Heart left ventricle (tissue), 16 donors: Measurements from ENCODE around the gene RNF183. TPM values are rescaled to one million over a fixed set of nuclear protein-coding genes. Genes with fewer than 3 reads are reported as not detected.

Source experiments
- ATAC-seq, 4 donors: fragments of 200-7000 bp; cut with Tn5 transposase; one replicate each; pipeline ENCODE4 v1.9.1; 2020 to 2022; ENCODE audit warnings: moderate library complexity in 4 of 4, mild to moderate bottlenecking in 3 of 4, moderate number of reproducible peaks in 1 of 4
- DNase-seq, 5 donors: peaks; one replicate each; pipeline ENCODE4 v3.0.0-alpha.2; 2020
- H3K27ac ChIP-seq, 12 donors: fragments of 200-600 bp; sonication (generic) in 4 of 12; one replicate each; pipeline versions ENCODE4 v1.5.0 to v1.8.0; 2016 to 2022; ENCODE audit warnings: mild to moderate bottlenecking in 2 of 12
- H3K27me3 ChIP-seq, 9 donors: fragments of 200-600 bp; sonication (generic) in 2 of 9; one replicate each; pipeline versions ENCODE4 v1.5.1 to v1.8.0; 2016 to 2022; ENCODE audit warnings: mild to moderate bottlenecking in 3 of 9
- H3K36me3 ChIP-seq, 9 donors: fragments of 200-600 bp; sonication (generic) in 2 of 9; one replicate each; pipeline versions ENCODE4 v1.5.0 to v1.8.0; 2018 to 2022; ENCODE audit warnings: mild to moderate bottlenecking in 2 of 9
- H3K4me1 ChIP-seq, 12 donors: fragments of 200-600 bp; sonication (generic) in 4 of 12; one replicate each; pipeline versions ENCODE4 v1.5.0 to v1.8.0; 2016 to 2022; ENCODE audit warnings: mild to moderate bottlenecking in 3 of 12
- H3K4me3 ChIP-seq, 12 donors: fragments of 200-600 bp; sonication (generic) in 4 of 12; one replicate each; pipeline versions ENCODE4 v1.5.0 to v1.8.0; 2017 to 2022; ENCODE audit warnings: mild to moderate bottlenecking in 9 of 12, moderate library complexity in 4 of 12
- H3K9me3 ChIP-seq, 12 donors: fragments of 200-600 bp; sonication (generic) in 4 of 12; one replicate each; pipeline versions ENCODE4 v1.5.0 to v1.8.0; 2016 to 2022; ENCODE audit warnings: mild to moderate bottlenecking in 1 of 12
- CTCF ChIP-seq, 12 donors: fragments of 200-600 bp; sonication (generic) in 4 of 12; IDR thresholded peaks; one replicate each; pipeline versions ENCODE4 v1.5.0 to v1.8.0; 2018 to 2022; ENCODE audit warnings: antibody characterized with exemption in 12 of 12, mild to moderate bottlenecking in 5 of 12
- POLR2A ChIP-seq, 2 donors: fragments of 450-650 bp; IDR thresholded peaks; one replicate each; pipeline ENCODE4 v1.6.1; 2017; ENCODE audit warnings: antibody characterized with exemption in 2 of 2, mild to moderate bottlenecking in 2 of 2, moderate library complexity in 2 of 2
- WGBS, 4 donors: extraction: QIAGEN DNeasy Blood & Tissue Kit in 2 of 4; methylation state at CpG; one replicate each; pipeline versions ENCODE4 v1.1.5 to v1.1.7; 2013 to 2018; 5-methylcytosine and 5-hydroxymethylcytosine counted together
- intact Hi-C, 10 donors: fragments of 100-400 bp; cut with DNase I; formaldehyde crosslinking; loops; one replicate each; pipeline versions ENCODE4 v1.11.1 to v1.14.2; 2022
- long read RNA-seq, 3 donors: library from polyadenylated mRNA; unstranded; transcript quantifications; one replicate each; pipeline ENCODE4 v2.0.0, GENCODE V29; 2020 to 2021
- polyA plus RNA-seq, 2 donors: library from polyadenylated mRNA; stranded (reverse); fragments of 200-250 nt; gene quantifications; one replicate each; pipeline ENCODE4 v1.2.3, GENCODE V29; 2013
- total RNA-seq, 9 donors: library from RNA; depleted of rRNA in 2 of 9; stranded (reverse); fragments of >200 nt in 2 of 9; fragmentation: NEBNext Ultra II Directional in 3 of 9; extraction: Animal tissue kit (Norgen Biotek cat#: 25700) in 3 of 9; gene quantifications; one replicate each; pipeline versions ENCODE4 v1.1.0 to v1.2.4, GENCODE V29; 2016 to 2023
- donor health status: ischemic (EF 13 %, LVEDD 7.1; RV severe dilation, severe dysfunction).
- donor health status: healthy with polysubstance abuse.
- donor health status: DM: no; HTN: yes; CAD: no.
- donor health status: DM: no; HTN: no; CAD: no.
- donor health status: ischemic (EF 25% LVEDD 6.9; RV normal size, moderate dysfunction).
- donor health status: ischemic (EF 25% LVEDD 5.7; RV mildly dilated, moderate dysfunction).
- donor health status: healthy.
- donor health status: DM: yes; HTN: yes; CAD: no.
- donor health status: ischemic (EF 35%, LVEDD 5.7; RV mildly dilated, moderate dysfunction).
- donor health status: nonischemic (EF 11% LVEDD 7.7; RV severe dilation, severe dysfunction).
- donor health status: DM: yes; HTN: yes; CAD: no.
- donor health status: PGD.
- donor health status: ischemic (EF 29% LVEDD 5.4; RV normal size, mild dysfunction).
- donor health status: nonischemic (EF 23%, LVEDD 6.1; RV moderate dilation, normal function).

RNF183 gene
- total RNA-seq (not detected), polyA plus RNA-seq (under 1 TPM in 1 of 2 donors, not detected in 1; 0.04 TPM)
- long read RNA-seq, donor 1 = 0 reads
- long read RNA-seq, donor 2 = 0 reads
- long read RNA-seq, donor 3 = 0 reads

- intact Hi-C loops = loop anchor here in 2 of 10 donors (10.0 kb wide), 2 partner anchors 292 to 352 kb away; no protein-coding TSS in a partner anchor
- Histone ChIP-seq H3K4me1 (peaks cover 0 to 9% (median 0%) of the 10 kb centered on the region in 12 donors), H3K27ac (no peak within 1 kb of the TSS), H3K27me3 (no peaks in the 10 kb centered on the region), H3K36me3 (no peaks in the 10 kb centered on the region), H3K9me3 (no peaks in the 10 kb centered on the region), H3K4me3 (no peak within 1 kb of the TSS)
- ATAC-seq (no peak), DNase-seq (no peak)
- 81 to 85% (median 84%) methylated on average over 25 of the region's 25 CpGs for WGBS, 4 donors
- TF ChIP-seq CTCF (IDR thresholded peaks at IDR 0.05) (no peak), POLR2A (IDR thresholded peaks at IDR 0.05) (no peak)
These were observed at the start of gene RNF183 for GRCh38 chr9:113302792-113303418. Gene RNF183, minus strand, starts transcription at chr9:113303376. Its CDS starts 5,192 bp downstream, at chr9:113298184.

- H3K27ac ChIP-seq = no peak overlapping the region
- WGBS, 4 donors = 85 to 90% (median 87%) methylated on average over 1 of the region's 1 CpG
These were observed 49.2 kb upstream of the RNF183 start for GRCh38 chr9:113352411-113352810.

GRCh38 chr9:113352006-113352405 is 48.8 kb upstream of the RNF183 start:
- DNase-seq = no peak
- peaks cover 0 to 17% (median 7%) of the 10 kb centered on the region in 12 donors for H3K4me1 ChIP-seq
- no peak for ATAC-seq
- no peak for TF ChIP-seq POLR2A (IDR thresholded peaks at IDR 0.05)
- TF ChIP-seq CTCF (IDR thresholded peaks at IDR 0.05) = no peak
- H3K36me3 ChIP-seq = no peaks in the 10 kb centered on the region
- H3K27me3 ChIP-seq = peaks cover 0 to 36% (median 10%) of the 10 kb centered on the region in 9 donors
- WGBS, 4 donors = 85 to 88% (median 87%) methylated on average over 6 of the region's 6 CpGs
- H3K27ac ChIP-seq = no peak overlapping the region
- H3K4me3 ChIP-seq = no peak overlapping the region
- no peaks in the 10 kb centered on the region for H3K9me3 ChIP-seq
- intact Hi-C loops = no loop called here

More at GRCh38 chr9:113352411-113352810, 49.2 kb upstream of the RNF183 start:
- Histone ChIP-seq H3K36me3 (no peaks in the 10 kb centered on the region), H3K4me1 (peaks cover 0 to 17% (median 7%) of the 10 kb centered on the region in 12 donors), H3K9me3 (no peaks in the 10 kb centered on the region), H3K27me3 (peaks cover 0 to 36% (median 10%) of the 10 kb centered on the region in 9 donors), H3K4me3 (no peak overlapping the region)
- no peak for ATAC-seq
- no peak for DNase-seq
- TF ChIP-seq CTCF (IDR thresholded peaks at IDR 0.05) (no peak), POLR2A (IDR thresholded peaks at IDR 0.05) (no peak)
- intact Hi-C loops = no loop called here

GRCh38 chr9:113350937-113351336 is 47.8 kb upstream of the RNF183 start:
- intact Hi-C loops = no loop called here
- Histone ChIP-seq H3K4me1 (peaks cover 0 to 17% (median 7%) of the 10 kb centered on the region in 12 donors), H3K27me3 (peaks cover 0 to 31% (median 10%) of the 10 kb centered on the region in 9 donors), H3K36me3 (no peaks in the 10 kb centered on the region), H3K27ac (no peak overlapping the region), H3K9me3 (no peaks in the 10 kb centered on the region), H3K4me3 (no peak overlapping the region)
- WGBS, 4 donors = 47 to 63% (median 54%) methylated on average over 6 of the region's 6 CpGs
- no peak for DNase-seq
- peak in 1 of 4 donors; percentile 36 for ATAC-seq
- TF ChIP-seq CTCF (IDR thresholded peaks at IDR 0.05) = no peak
- no peak for TF ChIP-seq POLR2A (IDR thresholded peaks at IDR 0.05)
